Measurements from ENCODE around the gene ANKZF1.

DNA sequence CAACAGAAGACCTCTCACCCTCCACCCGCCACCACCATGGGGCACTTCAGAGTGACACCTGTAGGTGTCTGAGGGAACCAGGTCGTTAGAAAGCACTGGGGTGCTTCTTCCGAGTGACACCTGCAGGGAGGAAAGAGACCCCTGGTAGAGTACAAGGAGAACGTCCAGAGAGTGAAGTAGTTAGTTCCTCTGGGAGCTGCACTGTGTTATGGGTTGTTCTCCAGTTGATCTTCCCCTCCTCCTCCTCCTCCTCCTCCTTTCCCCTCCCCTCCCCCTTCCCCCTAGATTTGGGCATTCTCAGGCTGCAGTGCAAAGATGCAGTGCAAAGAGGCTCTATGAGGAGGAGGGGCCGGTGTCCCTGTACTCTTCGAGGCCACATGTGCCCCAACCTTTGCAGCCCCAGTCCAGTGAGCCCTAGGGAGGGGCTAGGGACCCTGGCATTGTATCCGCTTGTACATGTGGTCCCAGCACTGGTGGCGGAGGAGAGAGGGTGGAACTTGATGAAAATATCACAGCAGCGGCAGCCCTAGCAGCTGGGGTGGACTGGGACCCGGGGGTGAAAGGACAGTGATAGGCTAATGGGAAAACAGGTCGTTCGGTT, 50.4 kb downstream of the ANKZF1 start:
- TF ChIP-seq, protein P1, sequence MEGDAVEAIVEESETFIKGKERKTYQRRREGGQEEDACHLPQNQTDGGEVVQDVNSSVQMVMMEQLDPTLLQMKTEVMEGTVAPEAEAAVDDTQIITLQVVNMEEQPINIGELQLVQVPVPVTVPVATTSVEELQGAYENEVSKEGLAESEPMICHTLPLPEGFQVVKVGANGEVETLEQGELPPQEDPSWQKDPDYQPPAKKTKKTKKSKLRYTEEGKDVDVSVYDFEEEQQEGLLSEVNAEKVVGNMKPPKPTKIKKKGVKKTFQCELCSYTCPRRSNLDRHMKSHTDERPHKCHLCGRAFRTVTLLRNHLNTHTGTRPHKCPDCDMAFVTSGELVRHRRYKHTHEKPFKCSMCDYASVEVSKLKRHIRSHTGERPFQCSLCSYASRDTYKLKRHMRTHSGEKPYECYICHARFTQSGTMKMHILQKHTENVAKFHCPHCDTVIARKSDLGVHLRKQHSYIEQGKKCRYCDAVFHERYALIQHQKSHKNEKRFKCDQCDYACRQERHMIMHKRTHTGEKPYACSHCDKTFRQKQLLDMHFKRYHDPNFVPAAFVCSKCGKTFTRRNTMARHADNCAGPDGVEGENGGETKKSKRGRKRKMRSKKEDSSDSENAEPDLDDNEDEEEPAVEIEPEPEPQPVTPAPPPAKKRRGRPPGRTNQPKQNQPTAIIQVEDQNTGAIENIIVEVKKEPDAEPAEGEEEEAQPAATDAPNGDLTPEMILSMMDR (IDR thresholded peaks at IDR 0.05): no peak
- TF ChIP-seq RCOR1 (IDR thresholded peaks at IDR 0.05; ENCODE audit: low read length) (no peak), RFX5 (IDR thresholded peaks at IDR 0.05; ENCODE audit: low read length) (no peak), MXI1 (IDR thresholded peaks at IDR 0.05; ENCODE audit: low read depth, low read length) (no peak), ZBTB33 (IDR thresholded peaks at IDR 0.05; ENCODE audit: borderline replicate concordance, low read depth) (no peak), GABPA (IDR thresholded peaks at IDR 0.05; ENCODE audit: low read depth) (no peak), CHD2 (IDR thresholded peaks at IDR 0.05; ENCODE audit: low read length, partially characterized antibody) (no peak), TCF12 (IDR thresholded peaks at IDR 0.05) (no peak), USF2 (IDR thresholded peaks at IDR 0.05; ENCODE audit: borderline replicate concordance, low read depth, low read length) (no peak), SMC3 (IDR thresholded peaks at IDR 0.05; ENCODE audit: low read depth, low read length) (no peak), PBX3 (IDR thresholded peaks at IDR 0.05) (no peak)
- TF ChIP-seq, protein P2, sequence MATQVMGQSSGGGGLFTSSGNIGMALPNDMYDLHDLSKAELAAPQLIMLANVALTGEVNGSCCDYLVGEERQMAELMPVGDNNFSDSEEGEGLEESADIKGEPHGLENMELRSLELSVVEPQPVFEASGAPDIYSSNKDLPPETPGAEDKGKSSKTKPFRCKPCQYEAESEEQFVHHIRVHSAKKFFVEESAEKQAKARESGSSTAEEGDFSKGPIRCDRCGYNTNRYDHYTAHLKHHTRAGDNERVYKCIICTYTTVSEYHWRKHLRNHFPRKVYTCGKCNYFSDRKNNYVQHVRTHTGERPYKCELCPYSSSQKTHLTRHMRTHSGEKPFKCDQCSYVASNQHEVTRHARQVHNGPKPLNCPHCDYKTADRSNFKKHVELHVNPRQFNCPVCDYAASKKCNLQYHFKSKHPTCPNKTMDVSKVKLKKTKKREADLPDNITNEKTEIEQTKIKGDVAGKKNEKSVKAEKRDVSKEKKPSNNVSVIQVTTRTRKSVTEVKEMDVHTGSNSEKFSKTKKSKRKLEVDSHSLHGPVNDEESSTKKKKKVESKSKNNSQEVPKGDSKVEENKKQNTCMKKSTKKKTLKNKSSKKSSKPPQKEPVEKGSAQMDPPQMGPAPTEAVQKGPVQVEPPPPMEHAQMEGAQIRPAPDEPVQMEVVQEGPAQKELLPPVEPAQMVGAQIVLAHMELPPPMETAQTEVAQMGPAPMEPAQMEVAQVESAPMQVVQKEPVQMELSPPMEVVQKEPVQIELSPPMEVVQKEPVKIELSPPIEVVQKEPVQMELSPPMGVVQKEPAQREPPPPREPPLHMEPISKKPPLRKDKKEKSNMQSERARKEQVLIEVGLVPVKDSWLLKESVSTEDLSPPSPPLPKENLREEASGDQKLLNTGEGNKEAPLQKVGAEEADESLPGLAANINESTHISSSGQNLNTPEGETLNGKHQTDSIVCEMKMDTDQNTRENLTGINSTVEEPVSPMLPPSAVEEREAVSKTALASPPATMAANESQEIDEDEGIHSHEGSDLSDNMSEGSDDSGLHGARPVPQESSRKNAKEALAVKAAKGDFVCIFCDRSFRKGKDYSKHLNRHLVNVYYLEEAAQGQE (IDR thresholded peaks at IDR 0.05; ENCODE audit: low read depth, low read length): no peak
- TF ChIP-seq, protein P3, sequence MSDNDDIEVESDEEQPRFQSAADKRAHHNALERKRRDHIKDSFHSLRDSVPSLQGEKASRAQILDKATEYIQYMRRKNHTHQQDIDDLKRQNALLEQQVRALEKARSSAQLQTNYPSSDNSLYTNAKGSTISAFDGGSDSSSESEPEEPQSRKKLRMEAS (IDR thresholded peaks at IDR 0.05; ENCODE audit: low read depth): no peak

All from SK-N-SH (cell line).